MCF 10A (cell line): ENCODE measurements around the gene PTPRN2. TPM values are rescaled to one million over a fixed set of nuclear protein-coding genes. Genes with fewer than 3 reads are reported as not detected.

ENCODE experiments used
- BruUV-seq: library from RNA; stranded (reverse); fragments of 400-500 nt; replicated peaks from 2 replicates; lab custom pipeline; 2021; lab: Mats Ljungman, UMichigan
- CTCF ChIA-PET: fragments of 300-600 bp; sonication (Branson Sonifier 250); formaldehyde crosslinking; extraction: SDS; loops from one replicate; lab custom pipeline; 2021; ENCODE audit warnings: antibody characterized with exemption, inconsistent platforms; lab: Yijun Ruan, JAX
- POLR2A ChIA-PET: fragments of 300-600, 350-650 bp; sonication (Branson Sonifier 250); formaldehyde crosslinking; extraction: SDS; loops from one replicate; lab custom pipeline; 2020; ENCODE audit warnings: antibody characterized with exemption, inconsistent platforms; lab: Yijun Ruan, JAX
- DNase-seq: peaks from one replicate; pipeline ENCODE4 v3.0.0-alpha.2; 2018; ENCODE audit not compliant: unreplicated experiment
- H3K27ac Mint-ChIP-seq: one replicate; pipeline ENCODE4 v1.8.0; 2022; ENCODE audit warnings: mild to moderate bottlenecking, low read depth, mixed read lengths; ENCODE audit not compliant: unreplicated experiment
- H3K27me3 Mint-ChIP-seq: one replicate; pipeline ENCODE4 v1.8.0; 2022; ENCODE audit warnings: mixed read lengths; ENCODE audit not compliant: insufficient read depth, unreplicated experiment
- H3K36me3 Mint-ChIP-seq: one replicate; pipeline ENCODE4 v1.8.0; 2022; ENCODE audit warnings: mild to moderate bottlenecking, moderate library complexity, mixed read lengths; ENCODE audit not compliant: insufficient read depth, unreplicated experiment
- H3K4me1 Mint-ChIP-seq: one replicate; pipeline ENCODE4 v1.8.0; 2022; ENCODE audit warnings: mixed read lengths; ENCODE audit not compliant: insufficient read depth, unreplicated experiment
- H3K4me3 Mint-ChIP-seq: one replicate; pipeline ENCODE4 v1.8.0; 2022; ENCODE audit warnings: mild to moderate bottlenecking, moderate library complexity, mixed read lengths; ENCODE audit not compliant: unreplicated experiment
- H3K9me3 Mint-ChIP-seq: one replicate; pipeline ENCODE4 v1.8.0; 2022; ENCODE audit warnings: mixed read lengths; ENCODE audit not compliant: unreplicated experiment
- CTCF ChIP-seq: fragments of 200-600 bp; IDR thresholded peaks from one replicate; pipeline ENCODE4 v1.8.0; 2022; ENCODE audit warnings: antibody characterized with exemption, mild to moderate bottlenecking; ENCODE audit not compliant: unreplicated experiment
- intact Hi-C: fragments of 100-400 bp; cut with micrococcal nuclease; formaldehyde crosslinking; loops from 2 replicates; pipeline ENCODE4 v1.14.1; 2022
- total RNA-seq: library from RNA; stranded (reverse); gene quantifications from 2 replicates; pipeline ENCODE4 v1.2.3, GENCODE V29; 2022

The PTPRN2 gene
- total RNA-seq, 1 experiment from 2014 or later: 4.5 TPM

- Mint-ChIP-seq H3K27ac (no peak overlapping the region), H3K27me3 (no peaks in the 10 kb centered on the region), H3K4me3 (no peak overlapping the region), H3K36me3 (peaks cover 6% of the 10 kb centered on the region), H3K4me1 (no peaks in the 10 kb centered on the region), H3K9me3 (peaks cover 36% of the 10 kb centered on the region)
- DNase-seq: no peak
- intact Hi-C loops: no loop called here
- POLR2A ChIA-PET: no interaction called here
- CTCF ChIA-PET: no interaction called here
- no peak for TF ChIP-seq CTCF
- BruUV-seq: no TSS peak
Observed at GRCh38 chr7:157805713-157806112, 781.9 kb downstream of the PTPRN2 start.

GRCh38 chr7:157803906-157804305 is 783.7 kb downstream of the PTPRN2 start:
- TF ChIP-seq CTCF: no peak
- Mint-ChIP-seq H3K27me3 (no peaks in the 10 kb centered on the region), H3K4me1 (no peaks in the 10 kb centered on the region), H3K36me3 (peaks cover 12% of the 10 kb centered on the region), H3K9me3 (peaks cover 44% of the 10 kb centered on the region), H3K4me3 (no peak overlapping the region), H3K27ac (no peak overlapping the region)
- intact Hi-C loops: no loop called here
- BruUV-seq: no TSS peak
- no peak for DNase-seq
- ChIA-PET CTCF (interaction anchor here (0.5 kb wide), 1 partner anchor 98 kb away, joined by 3 read pairs; no protein-coding TSS in a partner anchor), POLR2A (interaction anchor here (0.6 kb wide), 1 partner anchor 239 kb away, joined by 3 read pairs; no protein-coding TSS in a partner anchor)

- no peaks in the 10 kb centered on the region for H3K4me1 Mint-ChIP-seq
- no peaks in the 10 kb centered on the region for H3K27me3 Mint-ChIP-seq
- no peak overlapping the region for H3K27ac Mint-ChIP-seq
- H3K9me3 Mint-ChIP-seq: peaks cover 44% of the 10 kb centered on the region
- no TSS peak for BruUV-seq
- ChIA-PET CTCF (no interaction called here), POLR2A (no interaction called here)
- DNase-seq: no peak
- H3K36me3 Mint-ChIP-seq: peaks cover 12% of the 10 kb centered on the region
- H3K4me3 Mint-ChIP-seq: no peak overlapping the region
- intact Hi-C loops: no loop called here
- no peak for TF ChIP-seq CTCF
Observed at GRCh38 chr7:157801971-157802675, 785.5 kb downstream of the PTPRN2 start.

- H3K4me1 Mint-ChIP-seq: no peaks in the 10 kb centered on the region
- no peak overlapping the region for H3K4me3 Mint-ChIP-seq
- ChIA-PET POLR2A (no interaction called here), CTCF (no interaction called here)
- peaks cover 50% of the 10 kb centered on the region for H3K9me3 Mint-ChIP-seq
- peaks cover 16% of the 10 kb centered on the region for H3K36me3 Mint-ChIP-seq
- no peak for TF ChIP-seq CTCF
- H3K27me3 Mint-ChIP-seq: no peaks in the 10 kb centered on the region
- intact Hi-C loops: no loop called here
- no peak for DNase-seq
- BruUV-seq: no TSS peak
- no peak overlapping the region for H3K27ac Mint-ChIP-seq
Observed at GRCh38 chr7:157801113-157801512, 786.5 kb downstream of the PTPRN2 start.
